Smooth muscle cell (in vitro differentiated cells): ENCODE measurements around the gene PRKG1. TPM values are rescaled to one million over a fixed set of nuclear protein-coding genes. Genes with fewer than 3 reads are reported as not detected.

Experiments
- DNase-seq: peaks from one replicate; lab custom pipeline; 2025; ENCODE audit not compliant: unreplicated experiment; lab: John Stamatoyannopoulos, UW
- H2AFZ ChIP-seq: fragments of 200-600 bp; sonication (generic); 2 replicates; pipeline ENCODE4 v1.6.0; 2016; ENCODE audit warnings: antibody characterized with exemption, low read depth, mild to moderate bottlenecking
- H3F3A ChIP-seq: fragments of 200-600 bp; sonication (generic); 2 replicates; pipeline ENCODE4 v1.6.0; 2017; ENCODE audit warnings: antibody characterized with exemption, low read depth
- H3K27ac ChIP-seq: fragments of 200-600 bp; sonication (generic); 2 replicates; pipeline ENCODE4 v1.5.1; 2016; ENCODE audit warnings: low read depth, mild to moderate bottlenecking
- H3K27me3 ChIP-seq: fragments of 200-600 bp; sonication (generic); 2 replicates; pipeline ENCODE4 v1.6.1; 2016; ENCODE audit warnings: low read depth, mild to moderate bottlenecking
- H3K36me3 ChIP-seq: fragments of 200-600 bp; sonication (generic); 2 replicates; pipeline ENCODE4 v1.5.1; 2016; ENCODE audit warnings: low read depth
- H3K4me1 ChIP-seq: fragments of 200-600 bp; sonication (generic); 2 replicates; pipeline ENCODE4 v1.5.1; 2016; ENCODE audit warnings: low read depth
- H3K4me2 ChIP-seq: fragments of 200-600 bp; sonication (generic); 2 replicates; pipeline ENCODE4 v1.6.0; 2016; ENCODE audit warnings: mild to moderate bottlenecking
- H3K4me3 ChIP-seq: fragments of 200-600 bp; sonication (generic); 2 replicates; pipeline ENCODE4 v1.5.1; 2016; ENCODE audit warnings: mild to moderate bottlenecking
- H3K79me2 ChIP-seq: fragments of 200-600 bp; sonication (generic); 2 replicates; pipeline ENCODE4 v1.6.0; 2016; ENCODE audit warnings: low read depth, mild to moderate bottlenecking
- H3K9ac ChIP-seq: fragments of 200-600 bp; sonication (generic); 2 replicates; pipeline ENCODE4 v1.6.0; 2016; ENCODE audit warnings: low read depth
- H3K9me3 ChIP-seq: fragments of 200-600 bp; sonication (generic); replicated peaks from 2 replicates; pipeline ENCODE4 v1.5.1; 2016; ENCODE audit warnings: low read depth
- H4K20me1 ChIP-seq: fragments of 200-600 bp; sonication (generic); 2 replicates; pipeline ENCODE4 v1.6.0; 2016; ENCODE audit warnings: low read depth
- WGBS: methylation state at CpG from one replicate; pipeline ENCODE4 v1.1.7; 2016; ENCODE audit warnings: low lambda C conversion rate; 5-methylcytosine and 5-hydroxymethylcytosine counted together
- polyA plus RNA-seq: library from polyadenylated mRNA; unstranded; fragments of >200 nt; fragmentation: Nextera tagmentation; extraction: Ambion mirVana; gene quantifications from 2 replicates; pipeline ENCODE4 v1.2.1, GENCODE V29; 2016
- total RNA-seq: library from RNA; depleted of rRNA; stranded (reverse); fragments of >200 nt; gene quantifications from 2 replicates; pipeline ENCODE4 v1.2.3, GENCODE V29; 2014
- TF ChIP-seq, protein P1 (sequence below): fragments of 200-600 bp; sonication (generic); IDR thresholded peaks from 2 replicates; pipeline ENCODE4 v1.5.1; 2017; ENCODE audit warnings: borderline replicate concordance, mild to moderate bottlenecking, antibody characterized with exemption; ENCODE audit not compliant: insufficient read depth, poor library complexity, severe bottlenecking

The PRKG1 gene
- total and polyA plus RNA-seq, 2 experiments from 2014 or later = 7.2 to 13.4 TPM

DNA sequence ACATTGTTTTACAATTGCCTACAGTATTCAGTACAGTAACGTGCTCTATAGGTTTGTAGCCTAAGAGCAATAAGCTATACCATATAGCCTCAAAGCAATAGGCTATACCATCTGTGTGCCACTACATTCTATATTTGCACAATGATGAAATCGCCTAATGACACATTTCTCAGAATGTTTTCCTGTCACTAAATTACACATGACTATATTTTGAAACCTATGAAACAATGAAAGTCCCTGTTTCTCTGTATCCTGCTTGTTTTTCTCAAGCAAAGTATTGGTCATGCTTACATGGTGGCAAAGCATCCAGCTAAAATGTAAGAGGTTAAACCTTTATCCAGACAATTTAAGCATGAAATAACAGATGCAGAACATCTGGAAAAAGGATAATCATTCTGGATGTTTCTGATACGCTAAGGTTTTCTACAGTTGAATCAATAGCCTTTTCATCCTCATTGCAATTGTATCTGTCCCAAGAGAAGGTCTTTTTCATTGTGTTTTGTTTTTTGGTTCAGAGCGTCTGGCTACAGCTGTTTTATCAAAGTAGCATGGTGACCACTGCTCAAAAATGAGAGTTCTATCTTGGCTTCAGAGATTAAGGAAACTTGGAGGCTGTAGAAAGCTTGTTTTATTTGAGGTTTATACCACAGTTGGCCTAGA, 543.4 kb downstream of the PRKG1 start:
- DNase-seq = no peak
- Histone ChIP-seq H3K4me1 (peaks cover 5% of the 10 kb centered on the region), H3K27me3 (no peaks in the 10 kb centered on the region), H3K79me2 (no peaks in the 10 kb centered on the region), H2AFZ (no peak overlapping the region), H3K9me3 (no peaks in the 10 kb centered on the region), H4K20me1 (no peaks in the 10 kb centered on the region), H3K4me2 (no peak overlapping the region), H3K9ac (no peak overlapping the region), H3K4me3 (no peak overlapping the region), H3K36me3 (no peaks in the 10 kb centered on the region), H3F3A (no peaks in the 10 kb centered on the region), H3K27ac (no peak overlapping the region)
- WGBS = 91% methylated on average over 4 of the region's 4 CpGs
- TF ChIP-seq, protein P1, sequence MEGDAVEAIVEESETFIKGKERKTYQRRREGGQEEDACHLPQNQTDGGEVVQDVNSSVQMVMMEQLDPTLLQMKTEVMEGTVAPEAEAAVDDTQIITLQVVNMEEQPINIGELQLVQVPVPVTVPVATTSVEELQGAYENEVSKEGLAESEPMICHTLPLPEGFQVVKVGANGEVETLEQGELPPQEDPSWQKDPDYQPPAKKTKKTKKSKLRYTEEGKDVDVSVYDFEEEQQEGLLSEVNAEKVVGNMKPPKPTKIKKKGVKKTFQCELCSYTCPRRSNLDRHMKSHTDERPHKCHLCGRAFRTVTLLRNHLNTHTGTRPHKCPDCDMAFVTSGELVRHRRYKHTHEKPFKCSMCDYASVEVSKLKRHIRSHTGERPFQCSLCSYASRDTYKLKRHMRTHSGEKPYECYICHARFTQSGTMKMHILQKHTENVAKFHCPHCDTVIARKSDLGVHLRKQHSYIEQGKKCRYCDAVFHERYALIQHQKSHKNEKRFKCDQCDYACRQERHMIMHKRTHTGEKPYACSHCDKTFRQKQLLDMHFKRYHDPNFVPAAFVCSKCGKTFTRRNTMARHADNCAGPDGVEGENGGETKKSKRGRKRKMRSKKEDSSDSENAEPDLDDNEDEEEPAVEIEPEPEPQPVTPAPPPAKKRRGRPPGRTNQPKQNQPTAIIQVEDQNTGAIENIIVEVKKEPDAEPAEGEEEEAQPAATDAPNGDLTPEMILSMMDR = no peak

DNA sequence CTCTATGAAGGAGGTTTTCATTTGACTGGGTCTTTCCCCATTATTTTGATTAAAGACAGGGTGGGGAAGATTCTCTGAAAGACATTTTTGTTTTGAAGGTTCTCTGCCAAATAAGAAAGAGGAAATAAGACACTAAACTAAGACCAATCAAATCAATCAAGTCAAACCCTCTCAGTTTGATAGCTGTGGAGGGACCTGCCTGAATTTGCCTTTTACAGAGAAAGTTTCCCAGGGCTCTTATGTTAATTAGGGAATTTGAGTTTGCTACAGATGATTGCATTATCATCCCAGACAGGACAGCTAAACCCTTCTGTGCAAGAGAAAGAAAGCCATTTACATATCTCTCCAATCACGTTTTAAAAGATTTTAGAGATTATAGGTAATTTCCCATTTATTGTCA, 545.1 kb downstream of the PRKG1 start:
- 13% methylated on average over 1 of the region's 1 CpG for WGBS

DNA sequence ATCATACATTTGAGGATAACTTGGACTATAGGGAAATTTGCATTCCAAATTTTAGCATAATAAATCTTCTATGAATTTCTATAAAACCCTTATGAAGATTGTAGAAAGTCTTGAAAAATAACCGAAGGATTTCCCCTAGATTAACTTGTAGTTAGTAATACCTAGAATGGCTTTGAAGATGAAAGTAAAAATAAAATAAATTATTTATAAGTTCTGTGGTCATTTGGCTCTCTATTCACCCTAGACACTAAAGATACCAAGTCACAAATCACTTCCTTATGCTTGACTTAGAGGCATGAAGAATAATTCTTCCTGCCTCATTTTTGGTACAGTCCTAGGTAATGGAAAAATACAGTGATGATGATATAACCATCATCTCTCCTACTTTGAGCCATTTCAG, 545.8 kb downstream of the PRKG1 start:
- Histone ChIP-seq H3K9ac (no peak overlapping the region), H3K79me2 (no peaks in the 10 kb centered on the region), H3K4me2 (no peak overlapping the region), H3K4me3 (no peak overlapping the region), H4K20me1 (no peaks in the 10 kb centered on the region), H2AFZ (no peak overlapping the region), H3K9me3 (no peaks in the 10 kb centered on the region), H3K36me3 (no peaks in the 10 kb centered on the region), H3K4me1 (peaks cover 5% of the 10 kb centered on the region), H3K27ac (no peak overlapping the region), H3K27me3 (no peaks in the 10 kb centered on the region), H3F3A (no peaks in the 10 kb centered on the region)
- DNase-seq = no peak
- TF ChIP-seq, protein P1 = no peak
- WGBS = 93% methylated on average over 1 of the region's 1 CpG

More for the DNA sequence above, 545.1 kb downstream of the PRKG1 start:
- DNase-seq = no peak
- Histone ChIP-seq H3K27ac (no peak overlapping the region), H3K9me3 (no peaks in the 10 kb centered on the region), H2AFZ (no peak overlapping the region), H3F3A (no peaks in the 10 kb centered on the region), H3K4me1 (peaks cover 5% of the 10 kb centered on the region), H3K4me3 (no peak overlapping the region), H3K4me2 (no peak overlapping the region), H3K36me3 (no peaks in the 10 kb centered on the region), H3K79me2 (no peaks in the 10 kb centered on the region), H3K27me3 (no peaks in the 10 kb centered on the region), H4K20me1 (no peaks in the 10 kb centered on the region), H3K9ac (no peak overlapping the region)
- TF ChIP-seq, protein P1 = no peak

DNA sequence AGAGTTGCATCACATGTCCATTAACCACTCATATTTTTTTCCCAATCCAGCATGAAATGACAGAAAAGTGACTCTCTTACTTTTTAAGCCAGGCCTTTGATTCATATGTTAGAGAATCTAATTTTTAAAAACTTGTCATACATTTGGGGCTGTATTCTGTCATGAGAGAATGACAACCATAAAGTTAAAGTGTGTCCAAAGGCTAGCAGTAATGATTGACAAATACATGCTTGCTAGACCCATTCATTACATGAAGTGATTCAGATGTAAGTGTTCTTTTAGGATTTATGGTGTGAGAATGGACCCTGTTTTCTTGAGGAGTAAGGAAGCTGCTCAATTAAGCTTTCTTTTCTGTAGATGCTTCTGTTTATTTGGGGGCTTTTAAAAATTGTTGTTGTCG, 549.7 kb downstream of the PRKG1 start:
- no peak overlapping the region for H3K4me2 ChIP-seq
- H3K4me3 ChIP-seq = no peak overlapping the region
- H3K9me3 ChIP-seq = no peaks in the 10 kb centered on the region
- H2AFZ ChIP-seq = no peak overlapping the region
- H3K79me2 ChIP-seq = no peaks in the 10 kb centered on the region
- H3K4me1 ChIP-seq = peaks cover 5% of the 10 kb centered on the region
- H3F3A ChIP-seq = no peaks in the 10 kb centered on the region
- no peak overlapping the region for H3K27ac ChIP-seq
- H3K36me3 ChIP-seq = no peaks in the 10 kb centered on the region
- H3K9ac ChIP-seq = no peak overlapping the region
- WGBS = 82% methylated on average over 1 of the region's 1 CpG
- no peaks in the 10 kb centered on the region for H3K27me3 ChIP-seq
- no peaks in the 10 kb centered on the region for H4K20me1 ChIP-seq
- TF ChIP-seq, protein P1 = no peak
- no peak for DNase-seq
